GM12878 (cell line): ENCODE results near the gene HEXIM2. TPM values are rescaled to one million over a fixed set of nuclear protein-coding genes. Genes with fewer than 3 reads are reported as not detected.

ENCODE experiments used
- BCL3 ChIP-seq: IDR thresholded peaks from 2 replicates; pipeline ENCODE4 v1.6.1; 2011; ENCODE audit warnings: borderline replicate concordance, low read depth, mild to moderate bottlenecking, moderate library complexity, low read length; ENCODE audit not compliant: insufficient read depth, poor library complexity, severe bottlenecking
- CEBPZ ChIP-seq: fragments of 150-350 bp; IDR thresholded peaks from 2 replicates; pipeline ENCODE4 v1.6.1; 2016; ENCODE audit warnings: low read depth, low read length
- CHD2 ChIP-seq: IDR thresholded peaks from 2 replicates; pipeline ENCODE4 v1.6.1; 2011; ENCODE audit warnings: low read depth, low read length, improper control_type of control experiment, borderline replicate concordance
- E4F1 ChIP-seq: fragments of 450-650 bp; IDR thresholded peaks from 2 replicates; pipeline ENCODE4 v1.6.1; 2018; ENCODE audit warnings: borderline replicate concordance, mild to moderate bottlenecking; ENCODE audit not compliant: partially characterized antibody
- EGR1 ChIP-seq, 2 experiments: IDR thresholded peaks; 1 replicate in 1 of 2; 2 replicates in 1 of 2; pipeline ENCODE4 v1.6.1; 2011 to 2012; ENCODE audit warnings: low read depth in 2 of 2, low read length in 2 of 2, borderline replicate concordance in 1 of 2, mild to moderate bottlenecking in 1 of 2, moderate library complexity in 1 of 2
- IRF3 ChIP-seq: fragments of 450-650 bp; IDR thresholded peaks from 2 replicates; pipeline ENCODE4 v1.6.1; 2014; ENCODE audit warnings: mild to moderate bottlenecking
- MYB ChIP-seq: fragments of 150-350 bp; IDR thresholded peaks from 2 replicates; pipeline ENCODE4 v1.6.1; 2014; ENCODE audit warnings: mild to moderate bottlenecking, low read depth, low read length, borderline replicate concordance
- NFIC ChIP-seq: IDR thresholded peaks from 2 replicates; pipeline ENCODE4 v1.6.1; 2012; ENCODE audit warnings: low read depth, mild to moderate bottlenecking, inconsistent platforms, low read length, moderate library complexity
- NR2C1 ChIP-seq: fragments of 450-650 bp; IDR thresholded peaks from 2 replicates; pipeline ENCODE4 v1.6.1; 2017; ENCODE audit warnings: antibody characterized with exemption, mild to moderate bottlenecking, moderate library complexity
- NR2C2 ChIP-seq: IDR thresholded peaks from 2 replicates; pipeline ENCODE4 v1.6.1; 2011; ENCODE audit warnings: borderline replicate concordance, low read depth; ENCODE audit not compliant: control insufficient read depth, insufficient read length
- PAX5 ChIP-seq: IDR thresholded peaks from 2 replicates; pipeline ENCODE4 v1.6.1; 2011; ENCODE audit warnings: low read depth, low read length, borderline replicate concordance
- PKNOX1 ChIP-seq: fragments of 450-650 bp; IDR thresholded peaks from 2 replicates; pipeline ENCODE4 v1.6.1; 2016; ENCODE audit warnings: mild to moderate bottlenecking
- RUNX3 ChIP-seq: IDR thresholded peaks from 2 replicates; pipeline ENCODE4 v1.6.1; 2012; ENCODE audit warnings: low read length, inconsistent platforms
- SIN3A ChIP-seq: IDR thresholded peaks from 2 replicates; pipeline ENCODE4 v1.6.1; 2012; ENCODE audit warnings: low read depth, low read length, improper control_type of control experiment
- TARDBP ChIP-seq: IDR thresholded peaks from 2 replicates; pipeline ENCODE4 v1.6.1; 2016; ENCODE audit warnings: borderline replicate concordance
- ZSCAN29 ChIP-seq: fragments of 450-650 bp; IDR thresholded peaks from 2 replicates; pipeline ENCODE4 v1.6.1; 2017; ENCODE audit warnings: mild to moderate bottlenecking, moderate library complexity
- ZZZ3 ChIP-seq: IDR thresholded peaks from 2 replicates; pipeline ENCODE4 v1.6.1; 2011; ENCODE audit warnings: low read depth; ENCODE audit not compliant: control insufficient read depth, insufficient read length
- polyA plus RNA-seq, 11 experiments: library from polyadenylated mRNA; depleted of rRNA in 4 of 11; unstranded in 6 of 11; stranded (reverse) in 5 of 11; fragments of >200 nt; fragmentation: Nextera tagmentation in 4 of 11; fragmentation: Illumina TruSeq in 1 of 11; extraction: Ambion mirVana in 4 of 11; extraction: Trizol in 1 of 11; gene quantifications; 1 replicate in 1 of 11; 2 replicates in 10 of 11; pipeline versions ENCODE4 v1.2.1 to v1.2.3, GENCODE V29; 2011 to 2016; ENCODE audit warnings: inconsistent platforms in 2 of 11, missing spikeins in 2 of 11, low read depth in 1 of 11
- total RNA-seq, 4 experiments: library from RNA; depleted of rRNA in 3 of 4; stranded (reverse); fragments of >200 nt in 3 of 4; fragmentation: Illumina TruSeq in 1 of 4; extraction: Trizol in 1 of 4; gene quantifications; 2 replicates each; pipeline versions ENCODE4 v1.2.1 to v1.2.3, GENCODE V29; 2013 to 2021

The HEXIM2 gene
- total and polyA plus RNA-seq, 10 of the 15 experiments (the other 5 are each of a cell fraction or from before 2014, with no cell fraction given) = 0.10 to 10.3 (median 6.4) TPM

GRCh38 chr17:45146890-45147580 lies 14.6 kb upstream of the HEXIM2 start (continued):
- no peak for TF ChIP-seq PKNOX1
- 0 out of 2 replicates have a peak, but pooled peaks have one; percentile 6 for TF ChIP-seq PAX5
- no peak for TF ChIP-seq MYB
- TF ChIP-seq NFIC = no peak
- no peak for TF ChIP-seq CEBPZ
- TF ChIP-seq E4F1 = no peak
- 0 out of 2 replicates have a peak, but pooled peaks have one; percentile 19 for TF ChIP-seq TARDBP
- TF ChIP-seq ZSCAN29 = no peak
- no peak for TF ChIP-seq CHD2
- peak in 1 of 2 experiments; percentile 85; a peak in 2 of 3 replicates for TF ChIP-seq EGR1 (IDR thresholded peaks at IDR 0.05; ENCODE audit: borderline replicate concordance in 1 of 2, low read depth in 2 of 2, low read length in 2 of 2)
- no peak for TF ChIP-seq IRF3
- TF ChIP-seq NR2C2 = no peak
- no peak for TF ChIP-seq SIN3A
- TF ChIP-seq BCL3 = no peak
- TF ChIP-seq NR2C1 = no peak
- TF ChIP-seq ZZZ3 = no peak
- TF ChIP-seq RUNX3 = no peak
